Liver (tissue), 2 donors: Measurements from ENCODE around the gene NOTO.

ENCODE experiments used
- MAX ChIP-seq: IDR thresholded peaks from 2 replicates; pipeline ENCODE4 v1.6.1; 2016; ENCODE audit warnings: antibody characterized with exemption
- YY1 ChIP-seq: IDR thresholded peaks from 2 replicates; pipeline ENCODE4 v1.6.1; 2016; ENCODE audit warnings: antibody characterized with exemption, mild to moderate bottlenecking
- TF ChIP-seq, protein P1 (sequence below): fragments of 150-350 bp; IDR thresholded peaks from 2 replicates; pipeline ENCODE4 v1.5.1; 2017; ENCODE audit warnings: improper control_type of control experiment, low read depth, low read length; ENCODE audit not compliant: missing input control
- donor health status: healthy.

- TF ChIP-seq YY1 (no peak), MAX (no peak)
- TF ChIP-seq, protein P1, sequence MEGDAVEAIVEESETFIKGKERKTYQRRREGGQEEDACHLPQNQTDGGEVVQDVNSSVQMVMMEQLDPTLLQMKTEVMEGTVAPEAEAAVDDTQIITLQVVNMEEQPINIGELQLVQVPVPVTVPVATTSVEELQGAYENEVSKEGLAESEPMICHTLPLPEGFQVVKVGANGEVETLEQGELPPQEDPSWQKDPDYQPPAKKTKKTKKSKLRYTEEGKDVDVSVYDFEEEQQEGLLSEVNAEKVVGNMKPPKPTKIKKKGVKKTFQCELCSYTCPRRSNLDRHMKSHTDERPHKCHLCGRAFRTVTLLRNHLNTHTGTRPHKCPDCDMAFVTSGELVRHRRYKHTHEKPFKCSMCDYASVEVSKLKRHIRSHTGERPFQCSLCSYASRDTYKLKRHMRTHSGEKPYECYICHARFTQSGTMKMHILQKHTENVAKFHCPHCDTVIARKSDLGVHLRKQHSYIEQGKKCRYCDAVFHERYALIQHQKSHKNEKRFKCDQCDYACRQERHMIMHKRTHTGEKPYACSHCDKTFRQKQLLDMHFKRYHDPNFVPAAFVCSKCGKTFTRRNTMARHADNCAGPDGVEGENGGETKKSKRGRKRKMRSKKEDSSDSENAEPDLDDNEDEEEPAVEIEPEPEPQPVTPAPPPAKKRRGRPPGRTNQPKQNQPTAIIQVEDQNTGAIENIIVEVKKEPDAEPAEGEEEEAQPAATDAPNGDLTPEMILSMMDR: no peak
These were observed 28.6 kb upstream of the NOTO start for GRCh38 chr2:73173781-73174180.
